IMR-90 (cell line): ENCODE data around the gene ALK.

Source experiments
- CEBPB ChIP-seq: IDR thresholded peaks from 2 replicates; pipeline ENCODE4 v1.6.1; 2012; ENCODE audit warnings: low read depth, low read length, improper control_type of control experiment
- CHD1 ChIP-seq: IDR thresholded peaks from 2 replicates; pipeline ENCODE4 v1.6.1; 2012; ENCODE audit warnings: low read depth, low read length, improper control_type of control experiment
- CTCF ChIP-seq: conservative IDR thresholded peaks from 2 replicates; pipeline ENCODE4 v1.5.1; 2012; ENCODE audit warnings: mild to moderate bottlenecking, low read depth, low read length, improper control_type of control experiment
- FOS ChIP-seq: fragments of 150-350 bp; IDR thresholded peaks from 2 replicates; pipeline ENCODE4 v1.6.1; 2016; ENCODE audit warnings: low read depth, low read length
- MAZ ChIP-seq: IDR thresholded peaks from 2 replicates; pipeline ENCODE4 v1.6.1; 2012; ENCODE audit warnings: low read depth, mild to moderate bottlenecking, low read length, improper control_type of control experiment, moderate library complexity, borderline replicate concordance
- MXI1 ChIP-seq: IDR thresholded peaks from 2 replicates; pipeline ENCODE4 v1.6.1; 2012; ENCODE audit warnings: low read depth, mild to moderate bottlenecking, low read length, moderate library complexity, borderline replicate concordance
- POLR2A ChIP-seq: IDR thresholded peaks from 2 replicates; pipeline ENCODE4 v1.6.1; 2012; ENCODE audit warnings: mild to moderate bottlenecking, low read depth, low read length
- RAD21 ChIP-seq: IDR thresholded peaks from 2 replicates; pipeline ENCODE4 v1.6.1; 2012; ENCODE audit warnings: low read length, improper control_type of control experiment
- RCOR1 ChIP-seq: IDR thresholded peaks from 2 replicates; pipeline ENCODE4 v1.6.1; 2012; ENCODE audit warnings: mild to moderate bottlenecking, low read length, improper control_type of control experiment; ENCODE audit not compliant: insufficient replicate concordance
- RFX5 ChIP-seq: IDR thresholded peaks from 2 replicates; pipeline ENCODE4 v1.8.0; 2012; ENCODE audit warnings: low read depth, mild to moderate bottlenecking, low read length, moderate library complexity
- TF ChIP-seq, protein P1 (sequence below): fragments of 150-350 bp; IDR thresholded peaks from 2 replicates; pipeline ENCODE4 v1.6.1; 2017; ENCODE audit warnings: mild to moderate bottlenecking, antibody characterized with exemption, low read length, low read depth

DNA sequence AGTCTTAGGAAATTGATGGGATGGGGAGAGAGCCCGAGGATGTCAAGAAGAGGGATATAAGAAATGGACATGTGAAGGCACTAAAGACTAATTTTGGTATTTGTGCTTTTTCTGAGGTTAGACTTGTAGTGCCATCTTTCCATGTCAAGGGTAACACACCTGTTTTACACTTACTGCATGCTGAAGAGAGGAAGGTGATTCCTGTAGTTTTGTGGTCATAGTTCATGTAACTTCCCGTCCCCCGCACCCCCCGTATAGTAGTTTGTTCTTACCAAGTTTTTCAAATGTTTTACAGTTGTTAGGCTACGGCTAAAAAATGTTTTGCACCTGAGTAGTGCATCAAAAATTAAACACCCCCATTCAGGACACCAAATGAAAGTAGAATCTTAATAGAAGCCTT, 732.3 kb downstream of the ALK start:
- TF ChIP-seq POLR2A (no peak), FOS (no peak), CTCF (no peak), CEBPB (no peak), CHD1 (no peak), RAD21 (no peak), MAZ (no peak), RFX5 (no peak), MXI1 (no peak), RCOR1 (no peak)
- TF ChIP-seq, protein P1, sequence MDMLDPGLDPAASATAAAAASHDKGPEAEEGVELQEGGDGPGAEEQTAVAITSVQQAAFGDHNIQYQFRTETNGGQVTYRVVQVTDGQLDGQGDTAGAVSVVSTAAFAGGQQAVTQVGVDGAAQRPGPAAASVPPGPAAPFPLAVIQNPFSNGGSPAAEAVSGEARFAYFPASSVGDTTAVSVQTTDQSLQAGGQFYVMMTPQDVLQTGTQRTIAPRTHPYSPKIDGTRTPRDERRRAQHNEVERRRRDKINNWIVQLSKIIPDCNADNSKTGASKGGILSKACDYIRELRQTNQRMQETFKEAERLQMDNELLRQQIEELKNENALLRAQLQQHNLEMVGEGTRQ = no peak
